HEK293T (cell line): ENCODE measurements around the gene SAC3D1.

Experiments
- ARNT ChIP-seq: fragments of 450-650 bp; IDR thresholded peaks from 2 replicates; pipeline ENCODE4 v1.6.1; 2017; ENCODE audit warnings: mild to moderate bottlenecking
- BHLHE40 ChIP-seq: fragments of 450-650 bp; IDR thresholded peaks from 2 replicates; pipeline ENCODE4 v1.6.1; 2016; ENCODE audit warnings: mild to moderate bottlenecking, moderate library complexity, borderline replicate concordance
- CTBP1 ChIP-seq: fragments of 450-650 bp; IDR thresholded peaks from 2 replicates; pipeline ENCODE4 v1.6.1; 2016; ENCODE audit warnings: borderline replicate concordance
- ELF4 ChIP-seq: fragments of 450-650 bp; IDR thresholded peaks from 2 replicates; pipeline ENCODE4 v1.6.1; 2017; ENCODE audit warnings: antibody characterized with exemption
- FOXA1 ChIP-seq: fragments of 450-650 bp; IDR thresholded peaks from 2 replicates; pipeline ENCODE4 v1.6.1; 2016; ENCODE audit warnings: mild to moderate bottlenecking
- FOXM1 ChIP-seq: fragments of 450-650 bp; IDR thresholded peaks from 2 replicates; pipeline ENCODE4 v1.6.1; 2017; ENCODE audit warnings: mild to moderate bottlenecking, borderline replicate concordance
- LEF1 ChIP-seq: fragments of 450-650 bp; IDR thresholded peaks from 2 replicates; pipeline ENCODE4 v1.6.1; 2017; ENCODE audit warnings: mild to moderate bottlenecking, borderline replicate concordance
- SP1 ChIP-seq: fragments of 450-650 bp; IDR thresholded peaks from 2 replicates; pipeline ENCODE4 v1.6.1; 2017
- SUZ12 ChIP-seq: fragments of 450-650 bp; IDR thresholded peaks from 2 replicates; pipeline ENCODE4 v1.6.1; 2016; ENCODE audit warnings: mild to moderate bottlenecking
- TARDBP ChIP-seq: fragments of 450-650 bp; IDR thresholded peaks from 2 replicates; pipeline ENCODE4 v1.6.1; 2016
- ZNF384 ChIP-seq: fragments of 450-650 bp; IDR thresholded peaks from 2 replicates; pipeline ENCODE4 v1.6.1; 2016

- TF ChIP-seq SP1 (no peak), CTBP1 (no peak), ARNT (no peak), ZNF384 (no peak), LEF1 (no peak), FOXM1 (no peak), BHLHE40 (no peak), TARDBP (no peak), SUZ12 (no peak), FOXA1 (no peak), ELF4 (no peak)
Observed at GRCh38 chr11:65085446-65085845, 44.4 kb downstream of the SAC3D1 start.
